ENCODE measurements around the gene SLC34A2.
"Not testable (repeated sequence)": the region's sequence is repeated elsewhere in the genome, so short reads cannot be mapped to it uniquely, and the experiment has no call there.

The SLC34A2 gene

DNA sequence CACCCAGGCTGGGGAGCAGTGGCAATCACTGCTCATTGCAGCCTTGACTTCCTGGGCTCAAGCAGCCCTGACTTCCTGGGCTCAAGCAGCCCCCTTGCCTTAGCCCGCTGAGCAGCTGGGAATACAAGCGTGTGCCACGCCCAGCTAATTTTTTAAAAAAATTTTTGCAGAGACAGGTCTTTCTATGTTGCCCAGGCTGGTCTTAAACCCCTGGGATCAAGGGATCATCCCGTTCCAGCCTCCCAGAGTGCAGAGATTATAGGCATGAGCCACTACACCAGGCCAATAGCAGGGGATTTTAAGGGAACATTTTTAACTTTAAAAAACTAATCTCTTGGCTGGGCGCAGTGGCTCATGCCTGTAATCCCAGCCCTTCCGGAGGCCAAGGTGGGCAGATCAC lies 5.3 kb upstream of the SLC34A2 start:
- Mint-ChIP-seq H3K4me3 (no peak overlapping the region), H3K36me3 (no peaks in the 10 kb centered on the region), H3K9me3 (no peaks in the 10 kb centered on the region), H3K27ac (no peak overlapping the region), H3K4me1 (peaks cover 7% of the 10 kb centered on the region), H3K27me3 (peaks cover 18% of the 10 kb centered on the region)
- no peak for ATAC-seq

DNA sequence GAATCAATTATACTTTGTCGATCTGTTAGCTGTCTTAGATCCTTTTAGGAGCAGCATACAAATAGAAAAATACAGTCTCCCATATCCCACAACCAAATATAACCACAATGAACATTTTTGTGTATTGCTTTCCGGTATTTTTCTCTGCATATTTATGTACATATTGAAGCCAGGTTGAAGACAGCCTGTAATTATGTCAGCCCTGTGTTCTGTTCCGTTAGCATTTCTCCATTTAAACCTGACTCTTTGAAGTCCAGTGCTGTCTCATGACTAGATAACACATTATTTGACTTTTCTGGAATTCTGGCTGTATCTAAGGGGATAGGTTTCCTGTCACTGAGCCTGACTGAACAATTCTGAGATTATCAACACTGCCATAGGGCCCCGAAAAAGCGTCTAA lies 4.0 kb upstream of the SLC34A2 start:
- no peak for ATAC-seq
- H3K36me3 Mint-ChIP-seq, result no peaks in the 10 kb centered on the region
- H3K4me3 Mint-ChIP-seq, result no peak overlapping the region
- H3K4me1 Mint-ChIP-seq, result peaks cover 17% of the 10 kb centered on the region
- no peaks in the 10 kb centered on the region for H3K9me3 Mint-ChIP-seq
- H3K27ac Mint-ChIP-seq, result no peak overlapping the region
- peaks cover 32% of the 10 kb centered on the region for H3K27me3 Mint-ChIP-seq

DNA sequence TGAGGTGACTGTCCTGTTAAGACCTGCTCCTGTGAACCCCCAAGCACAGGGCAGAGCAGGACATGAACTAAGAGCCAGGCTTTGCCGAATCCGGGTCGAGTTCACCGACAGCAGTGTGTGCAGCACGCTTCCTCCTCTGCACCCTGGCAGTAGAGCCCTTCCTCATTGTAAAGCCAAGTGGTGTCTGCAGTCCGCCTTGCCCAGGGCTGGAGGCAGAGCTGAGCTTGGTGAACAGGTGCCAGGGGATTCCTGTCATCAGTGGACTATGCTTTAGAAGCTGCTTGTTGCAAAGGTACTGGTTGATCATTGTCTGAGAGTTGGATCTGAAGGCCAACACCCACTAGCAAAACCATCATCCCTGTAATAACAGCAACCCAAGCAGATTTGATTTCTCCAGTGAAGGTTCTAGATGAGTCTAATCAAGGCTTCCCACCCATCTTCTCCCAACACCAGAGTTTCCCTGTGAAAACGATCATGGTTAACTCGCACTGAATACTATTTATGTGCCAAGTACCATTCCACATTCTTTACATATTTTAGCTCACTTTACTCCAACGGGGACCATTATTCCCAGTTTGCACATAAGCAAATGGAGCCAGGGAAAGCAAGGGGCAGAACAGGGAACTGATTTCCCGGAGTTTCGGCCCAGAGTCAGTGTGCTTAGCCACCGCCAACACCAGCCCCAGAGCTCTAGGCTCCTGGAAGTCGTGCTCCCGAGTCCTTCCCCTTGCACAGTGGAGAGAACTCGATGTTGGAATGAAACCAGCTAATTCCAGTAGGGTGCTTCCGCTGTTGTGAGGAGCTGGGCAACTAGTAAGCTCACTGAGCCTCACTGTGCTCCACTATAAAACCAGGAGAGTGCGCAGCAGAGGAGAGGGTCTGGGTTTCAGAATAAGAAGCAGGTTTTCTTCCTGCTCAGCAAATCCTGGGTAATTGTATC lies 1.4 kb upstream of the SLC34A2 start:
- Mint-ChIP-seq H3K4me1 (peaks cover 17% of the 10 kb centered on the region), H3K27me3 (peaks cover 39% of the 10 kb centered on the region), H3K27ac (no peak overlapping the region), H3K9me3 (no peaks in the 10 kb centered on the region), H3K36me3 (no peaks in the 10 kb centered on the region), H3K4me3 (no peak overlapping the region)
- ATAC-seq, result no peak

DNA sequence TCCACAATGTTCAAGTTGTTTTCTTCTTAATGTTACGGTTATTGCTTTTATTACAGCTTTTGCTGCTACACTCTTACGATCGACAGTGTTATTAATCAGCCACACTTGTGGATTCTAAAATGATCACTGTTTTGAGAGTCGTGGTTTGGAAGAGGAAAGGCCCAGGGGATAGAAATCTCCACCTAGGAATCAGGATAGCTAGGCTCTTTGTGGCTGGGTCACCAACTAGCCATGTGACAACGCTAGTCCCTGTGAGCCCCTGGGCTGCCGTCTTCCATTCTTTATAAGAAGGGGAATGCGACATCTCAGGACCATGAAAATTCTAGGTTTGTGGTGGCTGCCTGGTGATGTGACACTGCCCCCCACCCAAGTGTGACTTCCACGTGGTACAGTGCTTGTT lies 380 bp downstream of the SLC34A2 start:
- H3K9me3 Mint-ChIP-seq, result no peaks in the 10 kb centered on the region
- ATAC-seq, result no peak
- no peak overlapping the region for H3K4me3 Mint-ChIP-seq
- H3K4me1 Mint-ChIP-seq, result peaks cover 17% of the 10 kb centered on the region
- H3K27me3 Mint-ChIP-seq, result peaks cover 39% of the 10 kb centered on the region
- no peak overlapping the region for H3K27ac Mint-ChIP-seq
- no peaks in the 10 kb centered on the region for H3K36me3 Mint-ChIP-seq

DNA sequence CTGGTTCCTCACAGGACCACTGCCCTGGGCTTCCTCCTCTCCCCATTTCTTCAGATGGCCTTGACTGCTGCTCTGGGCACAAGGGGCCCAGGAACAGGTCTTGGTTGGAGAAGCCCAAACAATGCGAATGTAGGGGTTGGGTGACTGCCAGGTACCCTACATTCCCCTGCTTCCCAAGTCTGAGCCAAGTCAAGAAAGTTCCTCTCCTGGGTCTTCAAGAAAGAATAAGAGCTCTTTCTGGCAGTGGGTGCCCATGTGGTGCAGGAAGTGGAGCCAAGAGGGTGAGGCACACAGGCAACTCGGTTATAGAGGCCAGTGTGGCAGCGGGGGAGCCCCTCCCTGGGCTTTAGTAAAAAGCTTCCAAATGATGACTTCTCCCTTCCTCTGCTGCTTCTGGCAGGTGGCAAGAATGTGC lies 2.7 kb downstream of the SLC34A2 start:
- Mint-ChIP-seq H3K4me1 (peaks cover 17% of the 10 kb centered on the region), H3K4me3 (no peak overlapping the region), H3K9me3 (no peaks in the 10 kb centered on the region), H3K27ac (no peak overlapping the region), H3K36me3 (no peaks in the 10 kb centered on the region), H3K27me3 (peaks cover 39% of the 10 kb centered on the region)
- peak; percentile 17 for ATAC-seq

DNA sequence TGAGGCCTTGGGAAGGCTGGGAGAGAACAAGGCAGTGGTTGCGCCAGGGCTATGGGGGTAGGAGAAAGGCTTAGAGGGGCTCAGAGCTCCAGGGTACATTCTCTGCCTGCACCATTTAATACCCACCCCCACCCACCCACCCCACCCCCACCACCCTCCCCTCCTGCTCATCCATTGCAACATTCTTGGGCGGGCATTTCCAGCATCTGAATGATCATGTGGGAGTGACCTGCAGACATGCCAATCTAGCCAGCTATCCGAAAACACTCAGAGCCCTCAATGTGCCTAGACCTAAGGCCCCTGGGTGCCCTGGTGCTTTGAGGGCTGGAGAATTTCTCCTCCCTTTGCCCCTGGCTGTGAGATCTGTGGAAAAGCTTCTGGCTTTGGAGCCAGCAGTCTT lies 3.1 kb downstream of the SLC34A2 start:
- Mint-ChIP-seq H3K4me1 (peaks cover 17% of the 10 kb centered on the region), H3K4me3 (no peak overlapping the region), H3K27ac (no peak overlapping the region), H3K9me3 (no peaks in the 10 kb centered on the region), H3K27me3 (peaks cover 36% of the 10 kb centered on the region), H3K36me3 (no peaks in the 10 kb centered on the region)
- no peak for ATAC-seq

DNA sequence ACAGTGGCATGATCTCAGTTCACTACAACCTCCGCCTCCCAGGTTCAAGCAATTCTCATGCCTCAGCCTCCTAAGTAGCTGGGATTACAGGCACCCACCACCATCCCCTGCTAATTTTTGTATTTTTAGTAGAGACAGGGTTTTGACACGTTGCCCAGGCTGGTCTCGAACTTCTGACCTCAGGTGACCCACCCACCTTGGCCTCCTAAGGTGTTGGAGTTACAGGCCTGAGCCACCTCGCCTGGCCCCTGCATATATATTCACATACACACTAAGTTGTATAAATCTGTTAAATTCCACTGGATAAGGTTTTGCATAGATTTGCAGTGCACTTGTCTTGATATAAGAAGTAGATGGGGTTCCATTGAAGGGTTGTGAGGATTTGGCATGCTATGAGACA lies 5.8 kb downstream of the SLC34A2 start:
- not testable (repeated sequence) for H3K36me3 Mint-ChIP-seq, H3K4me1 Mint-ChIP-seq, H3K4me3 Mint-ChIP-seq, H3K27ac Mint-ChIP-seq, H3K9me3 Mint-ChIP-seq, ATAC-seq
- H3K27me3 Mint-ChIP-seq, result peaks cover 27% of the 10 kb centered on the region

DNA sequence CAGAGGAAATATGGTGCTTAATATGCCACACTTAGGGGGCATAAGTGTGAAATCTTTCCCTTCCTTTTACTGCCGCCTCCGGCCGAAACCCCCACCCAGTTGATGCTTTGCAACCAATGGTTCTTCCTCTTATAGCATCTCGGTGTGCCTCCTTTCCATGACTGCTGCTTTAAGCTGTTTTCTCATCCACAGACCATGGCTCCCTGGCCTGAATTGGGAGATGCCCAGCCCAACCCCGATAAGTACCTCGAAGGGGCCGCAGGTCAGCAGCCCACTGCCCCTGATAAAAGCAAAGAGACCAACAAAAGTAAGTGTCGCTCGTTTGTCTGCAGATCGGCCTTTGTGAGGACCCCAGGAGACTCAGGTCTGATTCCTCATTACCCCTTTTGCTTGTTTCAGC lies 6.7 kb downstream of the SLC34A2 start:
- Mint-ChIP-seq H3K27me3 (peaks cover 18% of the 10 kb centered on the region), H3K9me3 (no peaks in the 10 kb centered on the region), H3K36me3 (no peaks in the 10 kb centered on the region), H3K4me1 (no peaks in the 10 kb centered on the region), H3K4me3 (no peak overlapping the region), H3K27ac (no peak overlapping the region)
- no peak for ATAC-seq

DNA sequence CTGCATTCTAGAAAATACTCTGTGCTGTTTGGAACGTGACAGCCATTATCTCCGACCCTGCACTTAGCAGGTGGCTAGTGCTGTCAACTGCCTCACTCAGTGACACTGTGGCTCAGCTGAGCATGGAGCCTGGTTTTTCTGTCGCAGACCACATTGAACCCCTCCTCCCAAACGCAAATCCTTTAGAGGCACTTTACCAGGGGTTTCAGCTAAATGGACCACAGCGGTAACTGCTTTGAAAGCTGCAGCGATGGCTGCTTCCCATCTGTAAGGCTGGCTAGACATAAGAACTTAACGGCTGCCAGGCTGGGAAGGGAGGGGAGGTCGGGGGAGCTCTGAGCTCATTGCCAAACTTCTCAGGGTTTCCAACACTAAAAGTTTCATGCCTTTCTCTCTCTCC lies 8.1 kb downstream of the SLC34A2 start:
- Mint-ChIP-seq H3K36me3 (no peaks in the 10 kb centered on the region), H3K9me3 (no peaks in the 10 kb centered on the region), H3K27me3 (peaks cover 18% of the 10 kb centered on the region), H3K27ac (no peak overlapping the region), H3K4me1 (no peaks in the 10 kb centered on the region), H3K4me3 (no peak overlapping the region)
- no peak for ATAC-seq

DNA sequence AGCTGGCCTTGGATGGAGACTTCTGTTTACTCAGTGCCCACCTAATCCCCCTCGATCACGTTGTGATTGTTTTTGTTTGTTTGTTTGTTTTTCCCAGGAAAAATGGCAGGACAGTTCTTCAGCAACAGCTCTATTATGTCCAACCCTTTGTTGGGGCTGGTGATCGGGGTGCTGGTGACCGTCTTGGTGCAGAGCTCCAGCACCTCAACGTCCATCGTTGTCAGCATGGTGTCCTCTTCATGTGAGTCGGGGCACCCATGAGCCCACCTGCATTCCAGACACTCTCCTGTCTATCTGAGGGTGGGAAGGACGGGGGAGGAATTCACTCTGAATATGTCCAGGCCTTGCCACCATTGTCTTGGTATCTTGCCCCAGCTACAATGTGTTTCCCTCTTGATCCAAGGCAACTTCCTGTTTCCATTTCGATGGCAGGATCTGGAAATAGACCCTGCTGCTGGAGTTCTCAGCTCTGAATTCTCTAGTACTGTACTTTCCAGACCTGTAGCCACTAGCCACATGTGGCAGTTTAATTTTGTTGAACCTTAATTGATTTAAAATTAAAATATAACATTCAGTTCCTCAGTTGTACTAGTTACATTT lies 10.5 kb downstream of the SLC34A2 start:
- no peaks in the 10 kb centered on the region for H3K36me3 Mint-ChIP-seq
- H3K27ac Mint-ChIP-seq, result no peak overlapping the region
- H3K9me3 Mint-ChIP-seq, result no peaks in the 10 kb centered on the region
- no peak for ATAC-seq
- no peak overlapping the region for H3K4me3 Mint-ChIP-seq
- peaks cover 18% of the 10 kb centered on the region for H3K27me3 Mint-ChIP-seq
- H3K4me1 Mint-ChIP-seq, result no peaks in the 10 kb centered on the region

DNA sequence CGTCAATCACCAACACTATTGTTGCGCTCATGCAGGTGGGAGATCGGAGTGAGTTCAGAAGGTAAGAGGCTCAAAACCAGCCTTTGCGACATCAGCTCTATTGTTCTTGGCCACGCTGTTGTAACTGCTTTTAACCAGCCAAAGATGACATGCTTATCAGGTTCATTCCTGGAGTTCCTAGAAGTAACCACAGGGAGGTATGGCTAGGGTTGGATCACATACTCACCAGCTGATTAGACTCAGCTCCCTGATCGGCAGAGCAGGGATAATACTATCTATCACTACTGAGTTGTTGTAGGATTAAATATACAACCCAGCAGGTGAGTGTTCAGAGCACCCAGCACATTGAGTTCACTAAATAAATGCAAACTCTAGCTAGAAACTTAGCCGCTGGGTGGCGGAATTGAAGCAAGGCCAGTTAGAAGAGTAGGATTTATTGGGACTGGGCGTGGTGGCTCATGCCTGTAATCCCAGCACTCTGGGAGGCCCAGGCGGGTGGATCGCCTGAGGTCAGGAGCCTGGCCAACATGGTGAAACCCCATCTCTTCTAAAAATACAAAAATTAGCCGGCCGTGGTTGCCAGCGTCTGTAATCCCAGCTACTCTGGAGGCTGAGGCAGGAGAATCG lies 12.4 kb downstream of the SLC34A2 start:
- peaks cover 18% of the 10 kb centered on the region for H3K27me3 Mint-ChIP-seq
- H3K4me1 Mint-ChIP-seq, result no peaks in the 10 kb centered on the region
- no peak for ATAC-seq
- H3K4me3 Mint-ChIP-seq, result no peak overlapping the region
- H3K9me3 Mint-ChIP-seq, result no peaks in the 10 kb centered on the region
- no peak overlapping the region for H3K27ac Mint-ChIP-seq
- no peaks in the 10 kb centered on the region for H3K36me3 Mint-ChIP-seq

DNA sequence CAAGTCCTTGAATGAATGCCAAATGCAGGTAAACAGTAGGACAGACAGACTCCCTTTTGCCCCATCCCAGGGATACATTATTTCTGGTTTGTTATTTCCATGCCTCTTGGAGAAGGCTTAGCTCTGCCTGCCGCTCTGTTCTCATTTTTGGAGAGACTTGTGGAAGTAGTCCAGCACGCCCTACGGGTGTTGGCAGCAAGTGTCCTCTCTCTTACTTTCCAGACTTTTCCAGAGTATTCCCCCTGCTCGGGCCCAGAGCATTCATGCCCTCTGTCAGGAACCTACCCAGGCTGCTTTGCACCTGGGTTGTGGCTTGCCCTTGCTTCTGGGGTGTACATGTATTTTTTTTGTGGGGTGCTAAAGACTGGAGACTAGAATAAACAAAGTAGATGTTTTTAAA lies 15.3 kb downstream of the SLC34A2 start:
- H3K27ac Mint-ChIP-seq, result no peak overlapping the region

DNA sequence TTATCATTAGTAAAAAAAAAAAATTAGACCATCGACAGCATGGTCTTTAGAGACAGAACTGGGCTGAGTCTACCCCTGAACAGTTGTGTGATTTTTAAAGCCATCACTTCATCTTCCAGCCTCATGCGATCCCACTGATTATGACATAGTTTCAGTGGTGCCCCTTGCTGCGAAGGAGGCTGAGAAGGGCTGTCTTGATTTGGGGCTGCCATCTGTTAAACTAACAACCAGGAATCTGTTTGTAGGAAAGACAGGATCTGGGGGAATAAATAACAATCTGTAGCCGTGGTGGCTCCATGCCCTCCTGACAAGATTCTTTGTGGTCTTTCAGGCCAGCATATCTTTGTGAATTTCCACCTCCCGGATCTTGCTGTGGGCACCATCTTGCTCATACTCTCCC lies 17.1 kb downstream of the SLC34A2 start:
- H3K27ac Mint-ChIP-seq, result no peak overlapping the region
- H3K9me3 Mint-ChIP-seq, result no peaks in the 10 kb centered on the region
- H3K4me1 Mint-ChIP-seq, result no peaks in the 10 kb centered on the region
- no peaks in the 10 kb centered on the region for H3K36me3 Mint-ChIP-seq
- no peaks in the 10 kb centered on the region for H3K27me3 Mint-ChIP-seq
- no peak for ATAC-seq
- H3K4me3 Mint-ChIP-seq, result no peak overlapping the region

More for the DNA sequence above, 15.3 kb downstream of the SLC34A2 start:
- Mint-ChIP-seq H3K36me3 (no peaks in the 10 kb centered on the region), H3K9me3 (no peaks in the 10 kb centered on the region), H3K4me1 (no peaks in the 10 kb centered on the region), H3K4me3 (no peak overlapping the region), H3K27me3 (peaks cover under 1% of the 10 kb centered on the region)
- ATAC-seq, result no peak

DNA sequence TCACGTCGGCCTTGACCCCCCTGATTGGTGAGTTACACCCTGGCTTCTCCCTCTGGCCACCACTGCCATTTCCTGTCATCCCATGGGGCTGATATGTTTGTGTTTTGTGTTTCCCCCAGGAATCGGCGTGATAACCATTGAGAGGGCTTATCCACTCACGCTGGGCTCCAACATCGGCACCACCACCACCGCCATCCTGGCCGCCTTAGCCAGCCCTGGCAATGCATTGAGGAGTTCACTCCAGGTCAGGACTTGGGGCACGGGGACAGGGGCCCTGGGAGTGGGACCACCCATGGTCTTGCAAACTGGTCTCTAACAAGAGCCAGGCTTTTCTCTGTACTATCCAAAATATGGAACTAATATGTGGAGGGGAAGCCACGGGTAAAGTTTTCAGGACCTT lies 18.7 kb downstream of the SLC34A2 start:
- H3K4me1 Mint-ChIP-seq, result no peaks in the 10 kb centered on the region
- no peaks in the 10 kb centered on the region for H3K9me3 Mint-ChIP-seq
- H3K36me3 Mint-ChIP-seq, result no peaks in the 10 kb centered on the region
- no peak overlapping the region for H3K4me3 Mint-ChIP-seq
- ATAC-seq, result no peak
- no peak overlapping the region for H3K27ac Mint-ChIP-seq
- H3K27me3 Mint-ChIP-seq, result no peaks in the 10 kb centered on the region

DNA sequence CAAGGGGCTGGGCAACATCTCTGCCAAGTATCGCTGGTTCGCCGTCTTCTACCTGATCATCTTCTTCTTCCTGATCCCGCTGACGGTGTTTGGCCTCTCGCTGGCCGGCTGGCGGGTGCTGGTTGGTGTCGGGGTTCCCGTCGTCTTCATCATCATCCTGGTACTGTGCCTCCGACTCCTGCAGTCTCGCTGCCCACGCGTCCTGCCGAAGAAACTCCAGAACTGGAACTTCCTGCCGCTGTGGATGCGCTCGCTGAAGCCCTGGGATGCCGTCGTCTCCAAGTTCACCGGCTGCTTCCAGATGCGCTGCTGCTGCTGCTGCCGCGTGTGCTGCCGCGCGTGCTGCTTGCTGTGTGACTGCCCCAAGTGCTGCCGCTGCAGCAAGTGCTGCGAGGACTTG lies 20.6 kb downstream of the SLC34A2 start:
- no peaks in the 10 kb centered on the region for H3K27me3 Mint-ChIP-seq
- ATAC-seq, result no peak
- H3K4me1 Mint-ChIP-seq, result no peaks in the 10 kb centered on the region
- H3K4me3 Mint-ChIP-seq, result no peak overlapping the region
- H3K9me3 Mint-ChIP-seq, result no peaks in the 10 kb centered on the region
- no peaks in the 10 kb centered on the region for H3K36me3 Mint-ChIP-seq
- H3K27ac Mint-ChIP-seq, result no peak overlapping the region

DNA sequence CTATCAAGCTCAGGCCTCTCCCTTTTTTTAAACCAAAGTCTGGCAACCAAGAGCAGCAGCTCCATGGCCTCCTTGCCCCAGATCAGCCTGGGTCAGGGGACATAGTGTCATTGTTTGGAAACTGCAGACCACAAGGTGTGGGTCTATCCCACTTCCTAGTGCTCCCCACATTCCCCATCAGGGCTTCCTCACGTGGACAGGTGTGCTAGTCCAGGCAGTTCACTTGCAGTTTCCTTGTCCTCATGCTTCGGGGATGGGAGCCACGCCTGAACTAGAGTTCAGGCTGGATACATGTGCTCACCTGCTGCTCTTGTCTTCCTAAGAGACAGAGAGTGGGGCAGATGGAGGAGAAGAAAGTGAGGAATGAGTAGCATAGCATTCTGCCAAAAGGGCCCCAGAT lies 21.5 kb downstream of the SLC34A2 start:
- no peak for ATAC-seq
- no peaks in the 10 kb centered on the region for H3K36me3 Mint-ChIP-seq

More for the DNA sequence above, 21.5 kb downstream of the SLC34A2 start:
- no peaks in the 10 kb centered on the region for H3K9me3 Mint-ChIP-seq
- H3K27me3 Mint-ChIP-seq, result no peaks in the 10 kb centered on the region
- no peak overlapping the region for H3K4me3 Mint-ChIP-seq
- no peak overlapping the region for H3K27ac Mint-ChIP-seq
- no peaks in the 10 kb centered on the region for H3K4me1 Mint-ChIP-seq

Data from stimulated activated memory B cell treated with anti-CD40 and anti-IgM and Interleukin-4, amounts not matched to agents 10 μg/mL and 1 μg/mL and 100 μg/mL, for 72 hours (primary cell).